HG03439 (cell line): ENCODE measurements around the gene OGFR.

ENCODE experiments used
- ATAC-seq: cut with Tn5 transposase; IDR thresholded peaks from one replicate; pipeline ENCODE4 v1.9.1; 2021; ENCODE audit warnings: mild to moderate bottlenecking, moderate library complexity; ENCODE audit not compliant: unreplicated experiment

The OGFR gene

DNA sequence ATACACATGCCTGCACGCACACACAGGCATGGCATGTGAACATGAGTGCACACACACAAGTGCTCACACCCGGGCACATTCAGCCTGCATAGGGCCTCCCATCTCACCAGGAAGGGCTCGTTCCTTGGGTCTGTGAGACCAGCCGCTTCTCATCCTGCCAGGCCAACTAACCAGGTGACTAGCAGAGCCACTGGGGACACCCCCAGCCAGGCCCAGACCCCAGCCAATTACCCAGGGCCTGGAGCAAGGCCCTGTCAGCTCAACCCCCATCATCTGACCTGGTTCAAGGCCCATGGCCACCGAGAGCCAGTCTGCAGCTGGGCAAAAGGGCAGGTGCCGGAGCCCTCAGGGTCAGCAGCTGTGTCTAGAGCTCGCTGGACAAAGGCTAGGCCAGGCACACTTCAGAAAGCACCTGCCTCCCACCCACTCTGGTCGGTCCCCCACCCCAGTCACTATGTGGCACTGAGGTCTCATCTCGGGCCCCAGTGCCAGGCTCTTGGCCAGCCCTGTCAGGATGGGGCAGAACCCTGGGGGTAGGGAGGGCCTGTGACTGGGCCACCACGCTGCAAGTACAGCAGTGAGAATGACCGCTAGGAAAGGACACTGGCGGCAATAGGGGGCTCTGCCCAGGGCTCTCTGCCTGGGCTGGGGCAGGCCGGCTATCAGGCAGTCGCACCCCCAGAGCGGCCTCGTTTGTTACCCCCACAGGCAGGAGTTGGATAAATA is 35.1 kb upstream of the OGFR start:
- no peak for ATAC-seq

DNA sequence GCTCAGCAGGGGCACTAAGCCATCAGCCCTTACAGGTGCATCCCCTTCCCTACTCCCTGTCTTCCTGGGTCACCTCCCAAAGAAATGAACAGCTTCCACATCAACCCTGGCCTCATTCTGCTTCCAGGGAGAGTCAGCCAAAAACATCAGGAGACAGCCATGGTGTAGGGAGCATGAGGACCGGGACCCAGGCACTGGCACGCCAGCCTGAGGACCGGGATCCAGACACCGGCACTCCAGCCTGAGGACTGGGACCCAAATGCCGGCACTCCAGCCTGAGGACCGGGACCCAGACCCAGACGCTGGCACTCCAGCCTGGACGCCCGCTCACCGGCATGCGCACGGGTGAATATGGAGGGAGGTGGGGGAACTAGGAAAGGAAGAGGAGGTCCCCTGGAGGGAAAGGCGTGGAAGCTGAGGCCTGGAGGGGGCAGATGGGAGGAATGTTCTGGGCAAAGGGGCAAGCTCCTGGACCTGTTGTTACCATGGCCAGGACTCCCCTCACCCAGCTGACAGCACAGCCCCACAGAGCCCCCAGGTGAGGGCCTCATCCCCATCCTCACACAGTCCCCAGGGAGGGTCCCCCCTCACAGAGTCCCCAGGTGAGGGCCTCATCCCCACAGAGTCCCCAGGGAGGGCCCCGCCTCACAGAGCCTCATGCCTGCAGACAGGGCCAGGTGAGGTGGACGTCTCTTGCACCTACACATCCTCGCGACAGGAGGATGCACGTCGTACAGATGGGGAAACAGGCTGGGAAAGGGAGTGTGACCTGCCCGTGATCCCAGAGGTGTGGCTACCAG is 34.3 kb upstream of the OGFR start:
- ATAC-seq = no peak

DNA sequence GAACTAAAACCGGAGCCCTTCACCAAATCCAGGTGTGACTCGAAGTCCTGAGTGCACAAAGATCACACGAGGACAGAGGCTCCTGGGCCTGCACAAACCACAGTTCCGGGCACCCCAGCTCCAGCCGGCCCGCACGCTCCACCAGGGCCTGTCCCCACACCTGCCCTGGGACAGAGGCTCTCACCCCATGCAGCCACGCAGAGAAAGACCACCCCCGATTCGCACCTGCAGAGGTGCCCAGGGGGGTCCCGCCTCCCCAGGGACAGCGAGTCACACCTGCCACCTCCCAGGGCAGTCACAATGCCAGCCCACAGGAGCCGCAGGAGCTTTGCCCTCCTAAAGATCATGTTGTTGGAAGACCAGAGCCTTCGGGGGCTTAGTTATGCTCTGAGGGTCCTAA is 33.7 kb upstream of the OGFR start:
- ATAC-seq = no peak

DNA sequence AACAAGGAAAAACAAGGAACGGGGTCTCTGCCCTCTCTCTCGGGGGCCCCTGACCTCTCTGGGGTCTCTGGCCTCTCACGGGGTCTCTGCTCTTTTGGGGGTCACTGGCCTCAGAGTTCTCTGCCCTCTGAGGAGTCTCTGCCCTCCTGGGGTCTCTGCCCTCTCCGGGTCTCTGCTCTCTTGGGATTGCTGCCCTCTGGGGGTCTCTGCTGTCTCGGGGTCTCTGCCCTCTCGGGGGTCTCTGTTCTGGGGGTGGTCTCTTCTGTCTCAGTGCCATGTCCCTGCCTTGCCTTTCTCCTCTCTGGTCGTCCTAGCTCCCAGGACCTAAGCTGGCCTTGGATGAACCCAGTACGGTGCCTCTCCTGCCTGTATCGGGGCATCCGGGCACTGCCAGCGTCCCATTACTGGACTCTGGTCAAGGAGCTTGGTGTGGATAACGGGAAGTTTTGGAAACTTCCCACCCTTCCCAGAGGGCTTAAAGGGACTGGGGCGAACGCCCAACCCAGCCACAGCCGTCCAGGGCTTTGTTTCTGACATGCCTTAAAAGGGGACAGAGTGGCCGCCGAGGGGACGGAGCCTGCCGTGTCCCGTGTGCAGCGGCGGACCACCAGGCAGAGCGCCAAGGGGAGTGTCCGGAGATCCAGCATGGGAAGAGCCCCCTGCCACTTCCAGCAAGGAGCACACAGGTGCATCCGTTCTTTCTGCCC is 33.1 kb upstream of the OGFR start:
- ATAC-seq = no peak

DNA sequence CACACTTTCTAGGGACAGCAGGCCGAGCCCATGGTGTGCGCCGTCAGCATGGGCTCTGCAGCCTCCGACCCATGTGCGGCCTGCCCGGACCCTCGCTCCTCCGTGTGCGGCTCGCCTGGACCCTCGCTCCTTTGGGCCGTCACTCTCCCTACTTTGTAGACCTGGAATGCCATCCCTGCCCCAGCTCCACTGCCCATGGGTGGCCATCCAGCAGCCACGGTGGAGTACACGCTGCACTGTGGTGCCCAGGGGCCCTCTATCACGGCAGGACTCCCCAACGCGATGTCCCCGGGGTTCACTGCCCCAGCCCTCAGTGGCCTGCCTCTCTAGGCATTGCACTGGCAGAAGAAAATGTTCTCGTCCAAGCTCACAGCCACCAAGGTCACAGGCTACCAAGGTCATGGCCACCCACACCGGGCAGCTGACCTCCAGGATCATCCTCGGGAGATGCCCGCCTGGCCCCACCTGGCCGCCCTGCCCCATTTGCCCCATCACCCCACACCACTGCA is 32.5 kb upstream of the OGFR start:
- ATAC-seq = no peak

DNA sequence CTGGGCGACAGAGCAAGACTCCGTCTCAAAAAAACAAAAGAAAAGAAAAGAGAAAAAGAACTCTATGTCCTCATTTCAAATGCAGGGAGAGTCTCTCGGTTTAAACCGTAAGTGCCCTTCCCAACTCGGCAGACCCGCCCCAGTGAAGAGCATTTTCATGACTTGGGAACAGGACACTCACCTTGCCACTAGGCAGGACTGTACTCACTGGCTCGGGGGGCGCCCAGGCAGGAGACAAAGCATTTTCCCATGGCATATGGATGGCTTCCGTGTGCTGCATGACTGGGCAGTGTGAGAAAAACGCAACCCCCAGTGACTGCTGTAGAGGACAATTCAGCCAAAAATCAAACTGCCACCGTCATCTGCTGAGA is 32.0 kb upstream of the OGFR start:
- ATAC-seq = no peak

DNA sequence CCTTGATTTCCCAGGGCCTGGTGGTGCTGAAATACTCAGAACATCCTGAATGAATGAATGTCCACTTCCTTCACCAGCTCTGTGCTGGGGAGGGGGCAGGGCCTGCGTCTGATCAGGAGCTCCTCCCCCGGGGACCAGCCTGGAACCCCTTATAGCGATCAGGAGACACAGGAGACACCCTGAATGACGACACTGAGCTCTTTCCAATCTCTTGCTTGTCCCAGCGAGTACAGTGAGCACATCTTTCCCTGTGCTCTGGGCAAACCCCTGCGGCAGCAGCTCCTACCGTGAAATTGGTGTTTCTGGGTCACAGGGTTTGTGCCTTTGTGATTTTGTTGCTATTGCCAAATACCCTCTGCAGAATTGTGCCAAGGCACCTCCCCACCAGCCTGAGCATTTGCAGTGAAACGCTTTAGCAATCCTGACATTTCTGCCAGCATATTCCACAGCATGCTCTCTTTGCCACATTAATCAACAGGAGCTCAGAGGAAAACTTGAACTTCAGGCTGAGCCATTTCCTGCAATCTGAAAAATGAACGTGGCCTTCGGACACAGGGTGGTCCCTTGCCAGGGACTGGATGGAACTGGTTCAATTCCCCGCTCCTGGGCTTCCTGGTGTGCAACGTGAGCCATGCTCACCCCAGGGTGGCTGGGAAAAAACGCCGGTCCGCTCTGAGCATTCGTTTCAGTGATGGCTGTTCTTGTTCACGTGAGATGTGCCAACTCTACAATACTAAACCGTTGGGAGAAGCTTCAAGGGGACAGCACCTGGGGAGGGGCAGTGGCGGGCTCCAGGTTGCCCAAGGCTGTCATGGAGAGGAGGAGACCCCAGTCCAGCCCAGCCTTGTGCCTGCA is 31.4 kb upstream of the OGFR start:
- no peak for ATAC-seq

DNA sequence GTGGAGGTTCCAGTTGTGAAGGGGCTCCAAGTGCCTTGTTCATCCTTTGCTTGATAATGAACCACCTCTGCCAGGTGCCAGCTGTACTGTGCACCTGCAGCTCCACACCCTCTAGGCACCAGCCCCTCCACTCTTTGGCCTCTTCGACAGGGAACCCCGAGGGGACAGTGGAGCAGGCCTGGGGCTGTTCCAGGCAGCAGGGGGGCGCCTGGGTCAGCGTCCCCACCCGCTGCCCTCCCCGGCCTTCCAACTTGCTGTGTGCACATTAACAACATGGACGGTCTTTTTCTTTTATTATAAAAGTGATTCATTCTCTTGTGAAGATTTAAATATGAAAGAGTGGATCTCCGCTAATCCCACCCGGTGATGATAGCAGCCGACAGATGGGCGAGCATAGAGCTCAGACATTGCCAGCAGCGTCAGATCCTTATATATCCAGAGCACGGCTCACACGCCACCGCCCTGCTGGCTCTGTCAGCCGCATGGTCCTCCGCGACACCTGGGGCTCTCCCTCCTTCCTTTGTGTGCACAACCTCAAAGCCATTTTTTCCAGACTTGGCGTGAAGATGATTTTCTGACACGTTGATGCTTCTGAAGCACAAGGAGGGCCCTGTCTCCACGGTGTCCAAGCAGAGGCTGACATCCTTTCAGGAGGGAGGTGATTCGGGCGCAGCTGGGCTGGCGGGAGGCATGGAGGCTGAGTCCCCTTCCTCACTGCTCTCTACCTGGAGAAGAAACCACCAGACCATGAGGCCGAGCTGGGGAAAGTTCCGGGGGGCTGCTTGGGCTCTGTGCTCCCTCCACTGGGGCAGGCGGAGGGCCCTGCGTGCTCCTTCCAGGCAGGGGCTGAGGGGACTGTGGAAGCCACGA is 30.6 kb upstream of the OGFR start:
- ATAC-seq = no peak

DNA sequence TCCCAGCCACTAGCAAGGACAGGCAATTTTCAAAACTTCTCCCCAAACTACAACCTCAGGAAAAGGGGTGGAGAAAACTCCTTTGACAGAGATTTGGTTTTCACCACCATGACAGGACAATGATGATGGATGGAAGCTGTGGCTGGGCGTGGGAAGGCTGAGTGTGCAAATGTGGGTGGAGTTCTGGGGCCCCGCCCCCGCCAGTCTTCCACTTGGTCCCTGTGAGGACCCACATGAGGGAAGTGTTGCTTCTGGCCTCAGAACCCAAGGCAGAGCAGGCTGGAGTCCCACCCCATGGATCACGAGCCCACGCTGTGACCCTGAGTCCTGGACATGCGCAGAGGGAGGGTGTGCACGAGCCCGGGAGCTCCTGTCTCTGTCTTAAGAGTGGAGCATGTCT is 29.9 kb upstream of the OGFR start:
- ATAC-seq = no peak

DNA sequence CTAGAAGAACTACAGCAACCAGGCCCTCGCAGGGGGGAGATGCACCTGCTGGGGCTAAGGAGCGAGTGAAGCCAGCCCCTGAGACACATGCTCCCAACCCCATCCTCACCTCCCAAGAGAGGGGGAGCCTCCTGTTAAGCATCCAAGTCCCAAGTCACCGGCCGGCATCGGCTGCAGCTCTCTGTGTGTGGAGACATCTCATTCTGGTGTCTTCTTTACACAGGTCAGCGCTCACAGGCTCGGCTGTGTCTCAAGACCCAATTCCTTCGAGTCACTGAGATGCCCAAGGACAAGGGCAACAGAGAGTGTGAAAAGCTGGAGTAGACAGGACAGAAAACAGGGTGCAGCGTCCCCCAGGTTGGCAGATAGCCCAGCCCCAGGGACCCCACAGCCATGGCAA is 29.4 kb upstream of the OGFR start:
- ATAC-seq = no peak

DNA sequence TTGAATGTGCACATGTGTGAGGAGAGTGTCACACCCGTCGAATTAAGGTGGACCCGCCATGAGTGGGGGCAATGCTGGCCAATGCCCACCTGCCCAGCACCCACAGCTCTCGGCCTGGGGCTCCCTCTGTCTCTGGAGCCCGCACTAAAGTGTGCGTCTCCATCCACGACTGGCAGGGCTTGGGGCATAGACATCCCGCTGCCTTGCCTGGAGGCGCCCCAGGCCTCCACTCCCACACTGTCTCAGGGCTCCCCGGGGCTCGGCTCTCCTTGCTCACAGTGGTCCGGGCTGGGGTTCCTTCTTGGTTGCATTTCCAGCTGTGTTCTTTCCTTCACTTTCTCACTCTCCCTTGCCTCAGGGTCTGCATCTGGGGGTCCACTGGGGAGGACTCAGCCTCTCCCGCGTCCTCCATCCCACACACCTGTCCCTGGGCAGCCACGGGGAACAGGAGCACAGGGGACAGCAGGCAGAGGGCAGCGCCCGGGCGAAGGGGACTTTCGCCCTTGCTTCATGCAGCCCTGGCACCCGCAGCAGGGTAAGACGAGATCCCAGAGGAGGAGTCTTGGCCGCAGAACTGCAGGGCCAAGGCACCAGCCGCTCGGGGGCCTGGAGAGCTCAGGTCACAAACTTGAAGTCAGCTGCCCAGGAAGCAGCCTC is 28.5 kb upstream of the OGFR start:
- ATAC-seq = no peak

DNA sequence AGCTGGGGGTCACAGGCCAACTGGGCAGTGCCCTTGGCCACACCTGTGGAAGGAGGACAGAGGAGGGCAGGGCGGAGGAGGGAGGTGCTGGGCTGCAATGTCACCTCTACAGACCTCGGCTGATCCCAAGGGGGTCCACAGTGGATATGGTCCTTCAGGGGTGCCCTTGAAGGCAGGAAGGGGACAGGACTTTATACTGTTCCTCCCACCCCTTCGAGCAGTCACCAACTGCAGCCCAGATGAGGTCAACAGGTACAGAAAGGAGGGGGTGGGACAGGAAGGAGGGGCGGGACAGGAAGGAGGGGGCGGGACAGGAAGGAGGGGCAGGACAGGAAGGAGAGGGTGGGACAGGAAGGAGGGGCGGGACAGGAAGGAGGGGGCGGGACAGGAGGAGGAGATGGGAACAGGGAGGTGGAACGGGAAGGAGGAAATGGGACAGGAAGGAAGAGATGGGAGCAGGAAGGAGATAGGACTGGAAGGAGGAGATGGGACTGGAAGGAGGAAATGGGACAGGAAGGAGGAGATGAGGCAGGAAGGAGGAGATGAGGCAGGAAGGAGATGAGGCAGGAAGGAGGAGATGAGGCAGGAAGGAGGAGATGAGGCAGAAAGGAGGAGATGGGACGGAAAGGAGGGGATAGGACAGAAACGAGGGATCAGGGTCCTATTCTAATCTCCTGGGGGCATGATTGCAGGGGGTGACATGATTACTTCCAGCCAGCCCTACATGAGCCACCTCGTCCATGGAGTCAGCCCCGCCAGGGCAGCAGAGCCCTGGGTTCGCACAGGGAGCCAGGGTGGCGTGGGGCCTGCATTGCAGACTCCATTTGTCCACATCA is 27.7 kb upstream of the OGFR start:
- ATAC-seq = no peak

DNA sequence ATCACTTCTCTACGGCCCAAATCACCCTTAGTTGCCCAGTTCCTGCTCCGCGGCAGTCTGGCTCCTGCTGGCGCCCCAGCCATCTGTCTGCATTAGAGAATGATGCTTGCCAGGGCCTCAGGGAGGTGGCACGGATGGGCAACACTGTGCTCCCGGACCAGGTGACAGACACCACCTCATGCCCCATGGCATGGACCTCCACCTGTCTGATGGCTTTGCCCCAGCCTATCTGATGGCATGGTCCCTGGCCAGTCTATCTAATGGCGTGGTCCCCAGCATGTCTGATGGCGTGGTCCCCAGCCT is 27.2 kb upstream of the OGFR start:
- ATAC-seq = no peak

DNA sequence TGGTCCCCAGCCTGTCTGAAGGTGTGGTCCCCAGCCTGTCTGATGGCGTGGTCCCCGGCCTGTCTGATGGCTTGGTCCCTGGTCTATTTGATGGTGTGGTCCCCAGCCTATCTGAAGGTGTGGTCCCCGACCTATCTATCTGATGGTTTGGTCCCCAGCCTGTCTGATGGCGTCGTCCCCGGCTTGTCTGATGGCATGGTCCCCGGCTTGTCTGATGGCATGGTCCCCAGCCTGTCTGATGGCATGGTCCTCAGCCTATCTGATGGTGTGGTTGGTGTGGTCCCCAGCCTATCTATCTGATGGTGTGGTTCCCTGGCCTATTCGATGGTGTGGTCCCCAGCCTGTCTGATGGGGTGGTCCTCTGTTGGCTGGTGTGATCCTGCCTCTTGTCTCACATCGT is 26.6 kb upstream of the OGFR start:
- ATAC-seq = no peak

DNA sequence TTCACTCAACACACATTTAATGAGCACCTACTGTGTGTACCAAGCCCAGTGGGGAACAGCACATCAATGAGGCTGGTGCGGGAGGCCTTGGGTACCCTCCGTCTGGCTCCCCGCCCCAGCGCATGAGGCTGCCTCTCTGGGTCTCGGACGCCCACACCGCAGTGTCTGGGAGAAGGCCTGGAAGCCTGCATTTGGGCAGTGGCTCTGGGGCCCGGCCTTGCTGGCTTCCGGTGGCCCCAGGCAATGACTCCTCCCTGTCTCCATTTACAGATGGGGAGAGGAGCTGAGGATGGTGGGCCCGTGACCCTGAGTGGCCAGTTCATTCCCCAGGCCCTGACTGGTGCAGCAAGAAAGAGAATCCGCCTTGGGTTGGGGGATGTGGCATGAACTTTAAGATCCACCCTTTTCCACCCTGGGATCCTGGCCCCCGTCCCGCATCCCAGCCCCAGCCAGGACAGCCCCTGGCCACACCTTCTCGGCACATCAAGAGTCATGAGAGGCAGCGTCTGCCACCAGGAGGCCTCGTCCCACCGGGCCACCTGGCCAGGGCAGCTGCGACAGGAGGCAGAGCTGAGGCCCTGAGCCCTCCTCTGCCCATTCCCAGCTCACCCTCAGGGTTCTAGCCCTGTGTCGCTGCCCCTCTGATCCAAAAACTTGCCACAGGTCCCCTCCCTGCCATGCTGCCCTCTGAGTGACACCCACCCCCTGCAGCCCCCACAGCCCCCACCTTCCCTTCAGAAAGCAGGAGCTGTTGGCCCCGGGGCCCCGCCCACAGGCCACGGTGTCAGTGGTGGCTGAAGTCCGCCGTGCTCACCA is 25.8 kb upstream of the OGFR start:
- ATAC-seq = no peak

DNA sequence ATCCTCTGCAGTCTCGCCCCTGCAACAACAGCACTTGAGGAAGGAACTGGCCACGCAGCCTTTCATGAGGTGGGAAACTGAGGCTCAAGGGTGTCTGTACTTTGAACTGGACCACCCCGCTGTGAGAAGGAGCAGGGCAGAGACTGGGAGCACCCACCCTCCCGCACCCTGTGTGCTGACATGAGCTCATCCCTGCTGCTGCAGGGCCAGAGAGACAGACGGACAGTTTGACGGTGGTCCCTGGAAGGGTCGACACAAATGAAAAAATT is 25.3 kb upstream of the OGFR start:
- no peak for ATAC-seq

DNA sequence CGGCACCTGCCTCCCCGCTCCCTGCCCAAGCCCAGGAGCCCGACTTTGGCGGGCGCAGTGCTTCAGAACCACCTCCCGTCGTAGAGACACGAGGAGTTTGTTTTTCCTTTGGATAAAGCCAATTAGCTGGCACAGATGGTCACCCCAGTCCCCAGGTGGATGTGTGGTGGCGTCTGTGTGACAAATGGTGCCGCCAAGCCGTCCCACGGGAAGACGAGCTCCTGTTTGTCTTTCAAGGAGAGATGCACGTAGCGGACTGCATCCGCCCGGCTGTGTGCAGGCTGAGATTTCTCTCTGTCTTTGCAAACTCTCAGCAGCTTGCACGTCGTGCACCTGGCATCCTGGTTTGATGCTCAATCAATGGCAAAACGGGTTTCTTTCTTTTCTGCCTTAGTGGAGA is 24.4 kb upstream of the OGFR start:
- no peak for ATAC-seq

DNA sequence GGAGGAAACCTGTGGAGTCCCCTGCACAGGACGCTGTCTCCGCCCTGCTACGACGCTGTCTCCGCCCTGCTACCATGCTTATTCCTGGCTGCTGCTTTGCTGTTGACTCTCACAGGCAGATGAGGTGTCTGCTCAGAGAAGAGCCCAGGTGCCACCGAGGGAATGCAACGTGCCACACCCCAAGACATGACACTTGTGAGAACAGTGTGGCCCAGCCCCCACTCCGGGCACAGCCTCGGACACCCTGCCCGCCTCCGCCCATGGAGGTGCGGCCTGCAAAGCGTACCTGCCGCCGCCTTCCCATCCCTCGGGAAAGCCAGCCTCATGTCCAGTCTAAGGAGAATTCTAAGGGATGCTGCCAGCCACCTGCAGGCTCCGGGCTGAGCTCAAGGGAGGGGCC is 23.9 kb upstream of the OGFR start:
- ATAC-seq = no peak
